GM06990 (cell line): ENCODE measurements around the gene AVL9.

ENCODE experiments used
- DNase-seq: peaks from one replicate; pipeline ENCODE4 v3.0.0-alpha.2; 2011; ENCODE audit not compliant: insufficient read length; ENCODE audit errors: extremely low read depth
- H3K27me3 ChIP-seq: replicated peaks from 2 replicates; pipeline ENCODE4 v1.6.0; 2011; ENCODE audit warnings: low read length; ENCODE audit not compliant: control insufficient read depth, insufficient read depth
- H3K36me3 ChIP-seq: 2 replicates; pipeline ENCODE4 v1.5.1; 2011; ENCODE audit warnings: low read length; ENCODE audit not compliant: control insufficient read depth, insufficient read depth
- H3K4me3 ChIP-seq: replicated peaks from 2 replicates; pipeline ENCODE4 v1.5.1; 2011; ENCODE audit warnings: low read depth, mild to moderate bottlenecking, control low read depth, low read length
- CTCF ChIP-seq: IDR thresholded peaks from 2 replicates; pipeline ENCODE4 v1.5.1; 2011; ENCODE audit warnings: low read length, control low read depth, mild to moderate bottlenecking, inconsistent platforms; ENCODE audit not compliant: insufficient read depth, poor library complexity, severe bottlenecking

The AVL9 gene

DNA sequence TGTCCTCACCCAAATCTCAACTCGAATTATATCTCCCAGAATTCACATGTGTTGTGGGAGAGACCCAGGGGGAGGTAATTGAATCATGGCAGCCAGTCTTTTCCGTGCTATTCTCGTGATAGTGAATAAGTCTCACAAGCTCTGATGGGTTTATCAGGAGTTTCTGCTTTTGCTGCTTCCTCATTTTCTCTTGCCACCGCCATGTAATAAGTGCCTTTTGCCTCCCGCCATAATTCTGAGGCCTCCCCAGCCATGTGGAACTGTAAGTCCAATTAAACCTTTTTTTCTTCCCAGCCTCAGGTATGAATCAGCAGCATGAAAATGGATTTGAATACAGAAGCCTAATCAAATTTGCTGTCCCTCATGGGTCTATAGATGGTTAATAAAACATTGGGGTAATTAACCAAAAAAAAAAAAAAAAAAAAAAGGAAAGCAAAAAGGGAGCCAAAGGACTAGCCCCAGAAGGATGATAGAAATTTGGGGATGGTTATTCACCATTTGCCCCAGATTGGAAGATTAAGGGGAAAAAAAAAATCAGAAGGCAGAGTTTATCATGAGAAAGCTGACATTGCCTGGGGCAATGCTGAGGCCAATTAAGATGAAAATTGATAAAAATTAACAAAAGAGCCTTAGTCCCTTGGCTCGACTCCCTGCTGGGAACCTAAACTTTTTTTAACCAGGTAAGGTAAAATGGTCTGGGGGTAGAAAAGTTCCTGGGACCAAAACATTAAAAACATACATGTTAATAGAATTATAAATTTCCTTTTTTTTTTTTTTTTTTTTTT, 27.6 kb downstream of the AVL9 start:
- no peaks in the 10 kb centered on the region; the same call in 1 of the 2 replicates for H3K36me3 ChIP-seq
- DNase-seq: no peak
- H3K4me3 ChIP-seq: no peak overlapping the region
- H3K27me3 ChIP-seq: no peaks in the 10 kb centered on the region
- TF ChIP-seq CTCF: no peak

- no peaks in the 10 kb centered on the region for H3K27me3 ChIP-seq
- no peaks in the 10 kb centered on the region; the same call in 1 of the 2 replicates for H3K36me3 ChIP-seq
- DNase-seq: no peak
- no peak overlapping the region for H3K4me3 ChIP-seq
- TF ChIP-seq CTCF: no peak
These were observed 29.3 kb downstream of the AVL9 start for GRCh38 chr7:32524631-32525030.

DNA sequence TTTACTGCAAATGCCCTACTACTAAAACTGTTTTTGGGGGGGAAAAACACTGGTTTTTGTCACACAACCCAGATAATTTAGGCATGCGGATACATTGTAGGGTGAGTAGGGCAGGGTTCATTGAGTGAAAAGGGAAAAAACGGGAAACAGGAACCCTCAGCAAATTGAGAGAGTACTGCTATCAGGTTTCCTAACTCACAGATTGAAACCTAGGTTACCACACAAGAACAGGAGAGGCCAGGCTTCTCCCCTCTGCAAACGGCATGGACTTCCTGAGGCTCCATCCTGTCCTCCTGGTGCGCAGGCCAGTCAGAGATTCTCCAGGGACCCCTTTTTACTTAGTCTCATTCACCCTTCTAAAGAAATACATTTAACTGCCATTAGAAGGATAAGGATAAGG, 30.6 kb downstream of the AVL9 start:
- TF ChIP-seq CTCF: no peak

GRCh38 chr7:32531402-32531801, 36.1 kb downstream of the AVL9 start:
- Histone ChIP-seq H3K4me3 (no peak overlapping the region), H3K27me3 (no peaks in the 10 kb centered on the region), H3K36me3 (peaks cover 2% of the 10 kb centered on the region; the same call in 1 of the 2 replicates)
- TF ChIP-seq CTCF: no peak
- no peak for DNase-seq

More for the DNA sequence above, 30.6 kb downstream of the AVL9 start:
- H3K27me3 ChIP-seq: no peaks in the 10 kb centered on the region
- no peak for DNase-seq
- H3K4me3 ChIP-seq: no peak overlapping the region
- H3K36me3 ChIP-seq: no peaks in the 10 kb centered on the region; the same call in 1 of the 2 replicates

- DNase-seq: no peak
- no peaks in the 10 kb centered on the region for H3K27me3 ChIP-seq
- H3K36me3 ChIP-seq: peaks cover 2% of the 10 kb centered on the region; the same call in 1 of the 2 replicates
- TF ChIP-seq CTCF: no peak
- no peak overlapping the region for H3K4me3 ChIP-seq
These were observed 36.8 kb downstream of the AVL9 start for GRCh38 chr7:32532086-32532485.

GRCh38 chr7:32532716-32533115, 37.4 kb downstream of the AVL9 start:
- peaks cover 2% of the 10 kb centered on the region; the same call in 1 of the 2 replicates for H3K36me3 ChIP-seq
- no peak for TF ChIP-seq CTCF
- no peak for DNase-seq
- no peak overlapping the region for H3K4me3 ChIP-seq
- no peaks in the 10 kb centered on the region for H3K27me3 ChIP-seq
